Measurements from ENCODE around the gene AACS. TPM values are rescaled to one million over a fixed set of nuclear protein-coding genes. Genes with fewer than 3 reads are reported as not detected.

AACS gene
- total RNA-seq, 1 experiment from 2014 or later = 46.8 TPM

DNA sequence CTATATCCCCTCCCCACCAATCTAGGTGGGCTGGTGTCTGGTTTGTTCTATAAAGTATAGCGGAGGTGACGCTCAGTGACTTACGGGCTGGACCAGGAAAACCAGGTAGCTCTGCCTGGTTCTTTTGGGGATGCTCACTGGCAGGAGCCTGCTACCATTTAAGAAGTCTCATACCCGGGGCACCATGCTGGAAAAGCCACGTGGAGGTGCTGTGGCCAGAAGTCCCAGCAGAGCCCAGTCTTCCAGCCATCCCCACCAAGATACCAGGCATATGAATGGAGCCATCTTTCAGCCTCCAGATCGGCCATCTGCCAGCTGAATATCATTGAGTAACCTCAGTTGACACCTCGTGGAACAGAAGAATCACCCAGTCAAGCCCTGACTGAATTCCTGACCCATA is 87.2 kb downstream of the AACS start:
- no peak overlapping the region for H3K4me2 ChIP-seq
- TF ChIP-seq EZH2 (IDR thresholded peaks at IDR 0.05; ENCODE audit: low read depth) = no peak
- TF ChIP-seq, protein P1, sequence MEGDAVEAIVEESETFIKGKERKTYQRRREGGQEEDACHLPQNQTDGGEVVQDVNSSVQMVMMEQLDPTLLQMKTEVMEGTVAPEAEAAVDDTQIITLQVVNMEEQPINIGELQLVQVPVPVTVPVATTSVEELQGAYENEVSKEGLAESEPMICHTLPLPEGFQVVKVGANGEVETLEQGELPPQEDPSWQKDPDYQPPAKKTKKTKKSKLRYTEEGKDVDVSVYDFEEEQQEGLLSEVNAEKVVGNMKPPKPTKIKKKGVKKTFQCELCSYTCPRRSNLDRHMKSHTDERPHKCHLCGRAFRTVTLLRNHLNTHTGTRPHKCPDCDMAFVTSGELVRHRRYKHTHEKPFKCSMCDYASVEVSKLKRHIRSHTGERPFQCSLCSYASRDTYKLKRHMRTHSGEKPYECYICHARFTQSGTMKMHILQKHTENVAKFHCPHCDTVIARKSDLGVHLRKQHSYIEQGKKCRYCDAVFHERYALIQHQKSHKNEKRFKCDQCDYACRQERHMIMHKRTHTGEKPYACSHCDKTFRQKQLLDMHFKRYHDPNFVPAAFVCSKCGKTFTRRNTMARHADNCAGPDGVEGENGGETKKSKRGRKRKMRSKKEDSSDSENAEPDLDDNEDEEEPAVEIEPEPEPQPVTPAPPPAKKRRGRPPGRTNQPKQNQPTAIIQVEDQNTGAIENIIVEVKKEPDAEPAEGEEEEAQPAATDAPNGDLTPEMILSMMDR (conservative IDR thresholded peaks at IDR 0.05) = no peak
- DNase-seq = no peak
- BruUV-seq (replicated peaks) = no TSS peak
- ChIA-PET POLR2A (ENCODE audit: unreplicated experiment) (no interaction called here), CTCF (no interaction called here)
- H3K9me3 ChIP-seq (ENCODE audit: insufficient read depth, low read depth) = no peaks in the 10 kb centered on the region
- 0 out of 2 replicates have a peak, but pooled peaks cover 6% of the 10 kb centered on the region for H3K27me3 ChIP-seq (ENCODE audit: insufficient read depth, low read depth)
- no peaks in the 10 kb centered on the region for H3K9me2 ChIP-seq (ENCODE audit: insufficient read depth)
- no peaks in the 10 kb centered on the region for H4K20me1 ChIP-seq (ENCODE audit: insufficient read depth)
- intact Hi-C loops (cut with micrococcal nuclease; ENCODE audit: unreplicated experiment) = no loop called here
- H2AFZ ChIP-seq = no peak overlapping the region
- H3K79me2 ChIP-seq (ENCODE audit: low read depth) = no peaks in the 10 kb centered on the region
- H3K4me1 ChIP-seq (replicated peaks; ENCODE audit: insufficient read depth) = no peaks in the 10 kb centered on the region
- no peak overlapping the region for H3K4me3 ChIP-seq
- H3F3A ChIP-seq (ENCODE audit: insufficient read depth, low read depth) = no peaks in the 10 kb centered on the region
- H3K36me3 ChIP-seq (ENCODE audit: low read depth) = no peaks in the 10 kb centered on the region
- H3K27ac ChIP-seq = no peak overlapping the region

DNA sequence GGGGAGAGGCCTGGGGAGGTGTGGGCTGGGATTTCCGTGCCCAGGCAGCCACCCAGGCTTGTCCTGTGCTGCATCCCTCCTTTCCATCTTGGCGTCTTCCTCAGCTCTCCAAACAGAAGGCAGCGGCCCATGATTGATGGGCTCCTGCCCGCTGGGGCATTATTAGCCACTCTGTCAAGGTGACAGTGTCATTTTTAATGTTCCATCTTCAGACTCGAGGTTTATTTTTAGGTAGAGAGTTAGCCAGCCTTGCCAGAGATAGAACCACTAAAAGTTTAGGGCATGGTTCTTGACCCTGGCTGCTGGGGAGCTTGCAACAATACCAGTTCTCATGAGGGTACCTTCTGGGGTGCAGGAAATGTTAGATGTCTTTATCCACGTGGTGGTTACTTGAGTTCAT is 90.1 kb downstream of the AACS start:
- Histone ChIP-seq H3K27ac (no peak overlapping the region), H3K4me3 (no peak overlapping the region)
- CTCF ChIA-PET = no interaction called here

DNA sequence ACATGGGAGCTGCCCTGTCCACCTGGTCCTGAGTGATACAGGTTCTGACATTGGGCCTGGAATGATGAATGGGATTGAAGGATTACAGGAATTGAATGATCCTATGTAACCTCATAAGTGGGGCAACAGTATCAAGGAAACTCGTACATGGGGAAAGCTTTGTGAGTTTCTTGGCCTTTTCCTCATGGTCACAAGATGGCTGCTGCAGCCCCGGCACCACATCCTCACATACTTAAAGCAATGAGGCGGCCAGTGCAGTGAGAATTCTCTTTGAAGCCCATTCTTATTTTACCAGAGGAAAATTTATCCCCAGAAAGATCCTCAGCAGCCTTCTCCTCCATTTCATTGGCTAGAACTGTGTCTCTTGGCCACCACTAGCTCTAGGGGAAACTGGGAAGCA is 91.9 kb downstream of the AACS start:
- H3K4me3 ChIP-seq = no peak overlapping the region
- H2AFZ ChIP-seq = no peak overlapping the region
- no peak overlapping the region for H3K27ac ChIP-seq
- no TSS peak for BruUV-seq (replicated peaks)
- intact Hi-C loops (cut with micrococcal nuclease; ENCODE audit: unreplicated experiment) = no loop called here
- H4K20me1 ChIP-seq (ENCODE audit: insufficient read depth) = no peaks in the 10 kb centered on the region
- no peaks in the 10 kb centered on the region for H3F3A ChIP-seq (ENCODE audit: insufficient read depth, low read depth)
- no peak for DNase-seq
- no peaks in the 10 kb centered on the region for H3K9me2 ChIP-seq (ENCODE audit: insufficient read depth)
- POLR2A ChIA-PET (ENCODE audit: unreplicated experiment) = no interaction called here
- 0 out of 2 replicates have a peak, but pooled peaks cover 6% of the 10 kb centered on the region for H3K27me3 ChIP-seq (ENCODE audit: insufficient read depth, low read depth)
- no peak for TF ChIP-seq EZH2 (IDR thresholded peaks at IDR 0.05; ENCODE audit: low read depth)
- TF ChIP-seq, protein P1 (conservative IDR thresholded peaks at IDR 0.05) = no peak
- H3K4me2 ChIP-seq = no peak overlapping the region
- no peaks in the 10 kb centered on the region for H3K9me3 ChIP-seq (ENCODE audit: insufficient read depth, low read depth)
- H3K79me2 ChIP-seq (ENCODE audit: low read depth) = no peaks in the 10 kb centered on the region
- no peaks in the 10 kb centered on the region for H3K36me3 ChIP-seq (ENCODE audit: low read depth)
- H3K4me1 ChIP-seq (replicated peaks; ENCODE audit: insufficient read depth) = no peaks in the 10 kb centered on the region
- CTCF ChIA-PET = no interaction called here

More for the DNA sequence above, 90.1 kb downstream of the AACS start:
- H3K36me3 ChIP-seq (ENCODE audit: low read depth) = no peaks in the 10 kb centered on the region
- TF ChIP-seq, protein P1 (conservative IDR thresholded peaks at IDR 0.05) = no peak
- no peak for TF ChIP-seq EZH2 (IDR thresholded peaks at IDR 0.05; ENCODE audit: low read depth)
- POLR2A ChIA-PET (ENCODE audit: unreplicated experiment) = no interaction called here
- 0 out of 2 replicates have a peak, but pooled peaks cover 6% of the 10 kb centered on the region for H3K27me3 ChIP-seq (ENCODE audit: insufficient read depth, low read depth)
- intact Hi-C loops (cut with micrococcal nuclease; ENCODE audit: unreplicated experiment) = no loop called here
- H3F3A ChIP-seq (ENCODE audit: insufficient read depth, low read depth) = no peaks in the 10 kb centered on the region
- no peaks in the 10 kb centered on the region for H4K20me1 ChIP-seq (ENCODE audit: insufficient read depth)
- BruUV-seq (replicated peaks) = no TSS peak
- DNase-seq = no peak
- H3K9me3 ChIP-seq (ENCODE audit: insufficient read depth, low read depth) = no peaks in the 10 kb centered on the region
- H3K79me2 ChIP-seq (ENCODE audit: low read depth) = no peaks in the 10 kb centered on the region
- H3K4me2 ChIP-seq = no peak overlapping the region
- no peaks in the 10 kb centered on the region for H3K9me2 ChIP-seq (ENCODE audit: insufficient read depth)
- H2AFZ ChIP-seq = no peak overlapping the region
- H3K4me1 ChIP-seq (replicated peaks; ENCODE audit: insufficient read depth) = no peaks in the 10 kb centered on the region
